BE2C (cell line): ENCODE measurements around the gene CDKN2B.

Experiments used
- DNase-seq: peaks from one replicate; pipeline ENCODE4 v3.0.0-alpha.2; 2020
- H3K27me3 ChIP-seq: fragments of 250-450 bp; sonication (Bioruptor Pico); 2 replicates; pipeline ENCODE4 v1.5.1; 2020; ENCODE audit warnings: mild to moderate bottlenecking
- H3K36me3 ChIP-seq: fragments of 250-450 bp; sonication (Bioruptor Pico); 2 replicates; pipeline ENCODE4 v1.5.1; 2020; ENCODE audit warnings: mild to moderate bottlenecking
- H3K4me1 ChIP-seq: fragments of 250-450 bp; sonication (Bioruptor Pico); 2 replicates; pipeline ENCODE4 v1.5.1; 2020
- H3K4me3 ChIP-seq: 2 replicates; pipeline ENCODE4 v1.5.1; 2011; ENCODE audit warnings: low read depth, low read length
- H3K9me3 ChIP-seq: fragments of 250-450 bp; sonication (Bioruptor Pico); 2 replicates; pipeline ENCODE4 v1.5.1; 2020
- TF ChIP-seq, protein P1 (sequence below): IDR thresholded peaks from 2 replicates; pipeline ENCODE4 v1.5.1; 2012; ENCODE audit warnings: mild to moderate bottlenecking, low read depth, low read length

CDKN2B gene

DNA sequence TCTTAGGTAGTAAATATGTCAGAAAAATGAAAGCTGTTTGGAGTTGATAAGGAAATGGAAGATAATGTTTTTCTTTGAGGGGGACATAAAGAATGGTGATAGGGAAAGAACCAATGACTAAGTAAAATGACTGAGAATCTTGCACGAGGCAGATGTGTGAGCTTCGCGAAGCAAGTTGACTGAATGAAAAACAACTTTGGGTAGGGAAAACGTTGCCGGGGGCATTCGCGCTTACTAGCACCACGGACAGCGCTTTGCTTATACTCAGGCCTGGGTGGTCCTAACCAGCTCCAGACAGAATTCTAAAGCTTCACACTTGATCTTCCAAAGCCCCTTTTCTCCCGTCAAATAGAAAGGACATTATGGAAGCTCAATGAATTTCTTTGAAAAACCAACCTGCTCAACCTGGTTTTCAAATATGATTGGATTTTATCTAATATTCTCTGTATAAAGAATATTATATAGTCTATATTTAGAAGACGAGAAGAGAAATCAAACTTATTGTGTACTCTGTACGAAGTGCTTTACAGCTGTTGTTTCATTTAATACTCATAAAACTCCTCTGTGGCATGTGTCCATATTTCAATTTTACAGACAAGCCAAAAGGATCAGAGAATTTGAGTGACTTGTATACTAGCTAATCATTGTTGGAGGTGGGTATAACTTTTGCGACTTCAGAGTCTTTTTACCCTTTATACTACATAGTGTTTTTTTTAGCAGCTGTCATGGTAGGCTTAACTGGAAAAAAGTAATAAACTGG lies 1.9 kb upstream of the CDKN2B start:
- H3K4me1 ChIP-seq: no peaks in the 10 kb centered on the region
- DNase-seq: no peak
- H3K27me3 ChIP-seq: no peaks in the 10 kb centered on the region
- H3K4me3 ChIP-seq: no peak overlapping the region
- TF ChIP-seq, protein P1, sequence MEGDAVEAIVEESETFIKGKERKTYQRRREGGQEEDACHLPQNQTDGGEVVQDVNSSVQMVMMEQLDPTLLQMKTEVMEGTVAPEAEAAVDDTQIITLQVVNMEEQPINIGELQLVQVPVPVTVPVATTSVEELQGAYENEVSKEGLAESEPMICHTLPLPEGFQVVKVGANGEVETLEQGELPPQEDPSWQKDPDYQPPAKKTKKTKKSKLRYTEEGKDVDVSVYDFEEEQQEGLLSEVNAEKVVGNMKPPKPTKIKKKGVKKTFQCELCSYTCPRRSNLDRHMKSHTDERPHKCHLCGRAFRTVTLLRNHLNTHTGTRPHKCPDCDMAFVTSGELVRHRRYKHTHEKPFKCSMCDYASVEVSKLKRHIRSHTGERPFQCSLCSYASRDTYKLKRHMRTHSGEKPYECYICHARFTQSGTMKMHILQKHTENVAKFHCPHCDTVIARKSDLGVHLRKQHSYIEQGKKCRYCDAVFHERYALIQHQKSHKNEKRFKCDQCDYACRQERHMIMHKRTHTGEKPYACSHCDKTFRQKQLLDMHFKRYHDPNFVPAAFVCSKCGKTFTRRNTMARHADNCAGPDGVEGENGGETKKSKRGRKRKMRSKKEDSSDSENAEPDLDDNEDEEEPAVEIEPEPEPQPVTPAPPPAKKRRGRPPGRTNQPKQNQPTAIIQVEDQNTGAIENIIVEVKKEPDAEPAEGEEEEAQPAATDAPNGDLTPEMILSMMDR: no peak
- H3K36me3 ChIP-seq: no peaks in the 10 kb centered on the region
- H3K9me3 ChIP-seq: no peaks in the 10 kb centered on the region

DNA sequence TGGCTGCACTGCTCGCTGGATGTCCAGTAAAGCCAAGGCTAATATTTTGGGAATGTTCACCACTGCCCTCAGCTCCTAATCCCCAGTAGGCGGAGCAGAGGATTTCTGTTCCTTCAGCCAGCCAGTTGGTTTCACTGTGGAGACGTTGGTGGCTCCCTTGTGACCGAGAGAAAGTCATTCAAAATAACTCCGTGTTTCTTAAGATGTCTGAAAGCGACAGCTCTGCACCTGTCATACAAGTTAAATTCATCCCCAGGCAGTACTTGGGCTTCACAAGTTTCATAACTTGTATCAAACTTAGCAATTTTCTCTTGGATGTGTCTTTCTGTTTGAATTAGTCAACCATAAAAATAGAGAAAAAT lies 382 bp upstream of the CDKN2B start:
- Histone ChIP-seq H3K36me3 (no peaks in the 10 kb centered on the region), H3K27me3 (no peaks in the 10 kb centered on the region), H3K9me3 (no peaks in the 10 kb centered on the region), H3K4me3 (peak overlapping the region; percentile 77), H3K4me1 (no peaks in the 10 kb centered on the region)
- no peak for DNase-seq
- TF ChIP-seq, protein P1: no peak

DNA sequence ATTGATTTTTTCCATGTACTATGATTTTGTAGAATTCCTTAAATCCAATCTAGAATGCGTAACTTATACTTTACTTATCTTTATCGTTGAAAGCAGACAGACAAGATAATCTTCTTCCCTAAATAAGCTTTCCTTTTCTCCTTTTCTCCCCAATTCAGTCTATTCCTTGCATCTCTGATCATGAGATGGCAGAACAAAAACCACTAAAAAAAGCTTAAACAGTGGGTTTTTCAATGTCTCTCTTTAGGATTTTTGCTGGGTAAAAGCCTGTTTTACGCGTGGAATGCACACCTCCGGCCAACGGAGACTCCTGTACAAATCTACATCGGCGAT lies 755 bp downstream of the CDKN2B start:
- H3K4me1 ChIP-seq: no peaks in the 10 kb centered on the region
- TF ChIP-seq, protein P1: no peak
- DNase-seq: no peak

DNA sequence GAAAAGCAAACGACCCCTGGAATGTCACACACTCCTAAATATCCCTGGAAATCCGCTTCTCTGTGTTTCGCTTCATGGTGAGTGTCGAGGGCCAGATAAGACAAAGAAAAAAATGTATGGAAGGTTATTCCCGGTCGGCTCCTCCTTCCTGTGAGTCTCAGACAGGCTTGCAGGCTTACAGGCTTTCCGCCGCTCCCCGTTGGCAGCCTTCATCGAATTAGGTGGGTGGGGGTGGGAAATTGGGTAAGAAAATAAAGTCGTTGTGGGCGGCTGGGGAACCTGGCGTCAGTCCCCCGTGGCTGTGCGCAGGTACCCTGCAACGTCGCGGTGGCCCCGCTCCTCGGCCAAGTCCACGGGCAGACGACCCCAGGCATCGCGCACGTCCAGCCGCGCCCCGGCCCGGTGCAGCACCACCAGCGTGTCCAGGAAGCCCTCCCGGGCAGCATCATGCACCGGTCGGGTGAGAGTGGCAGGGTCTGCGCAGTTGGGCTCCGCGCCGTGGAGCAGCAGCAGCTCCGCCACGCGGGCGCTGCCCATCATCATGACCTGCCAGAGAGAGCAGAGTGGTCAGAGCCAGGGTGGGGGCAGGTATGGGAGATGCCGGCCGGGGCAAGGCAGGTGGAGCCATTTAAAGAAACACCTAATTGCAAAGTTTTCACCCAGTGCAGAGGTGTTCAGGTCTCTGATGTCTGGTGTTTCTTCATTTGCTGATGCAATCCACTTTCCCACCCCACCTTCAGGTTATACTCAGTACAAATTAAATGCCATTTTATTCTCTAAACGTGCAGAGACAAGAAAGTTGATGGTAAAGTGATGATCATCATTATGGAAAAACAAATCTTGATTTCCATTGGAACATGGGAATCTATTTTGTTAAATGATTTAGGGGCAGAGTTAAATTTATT lies 3.2 kb downstream of the CDKN2B start:
- no peaks in the 10 kb centered on the region for H3K27me3 ChIP-seq
- TF ChIP-seq, protein P1: 0 out of 2 replicates have a peak, but pooled peaks have one; percentile 6
- H3K4me3 ChIP-seq: peak overlapping the region; percentile 69
- no peaks in the 10 kb centered on the region for H3K9me3 ChIP-seq
- peak; percentile 53 for DNase-seq
- H3K36me3 ChIP-seq: no peaks in the 10 kb centered on the region
- H3K4me1 ChIP-seq: no peaks in the 10 kb centered on the region

More for the DNA sequence above, 755 bp downstream of the CDKN2B start:
- Histone ChIP-seq H3K9me3 (no peaks in the 10 kb centered on the region), H3K4me3 (peak overlapping the region; percentile 77), H3K27me3 (no peaks in the 10 kb centered on the region), H3K36me3 (no peaks in the 10 kb centered on the region)

DNA sequence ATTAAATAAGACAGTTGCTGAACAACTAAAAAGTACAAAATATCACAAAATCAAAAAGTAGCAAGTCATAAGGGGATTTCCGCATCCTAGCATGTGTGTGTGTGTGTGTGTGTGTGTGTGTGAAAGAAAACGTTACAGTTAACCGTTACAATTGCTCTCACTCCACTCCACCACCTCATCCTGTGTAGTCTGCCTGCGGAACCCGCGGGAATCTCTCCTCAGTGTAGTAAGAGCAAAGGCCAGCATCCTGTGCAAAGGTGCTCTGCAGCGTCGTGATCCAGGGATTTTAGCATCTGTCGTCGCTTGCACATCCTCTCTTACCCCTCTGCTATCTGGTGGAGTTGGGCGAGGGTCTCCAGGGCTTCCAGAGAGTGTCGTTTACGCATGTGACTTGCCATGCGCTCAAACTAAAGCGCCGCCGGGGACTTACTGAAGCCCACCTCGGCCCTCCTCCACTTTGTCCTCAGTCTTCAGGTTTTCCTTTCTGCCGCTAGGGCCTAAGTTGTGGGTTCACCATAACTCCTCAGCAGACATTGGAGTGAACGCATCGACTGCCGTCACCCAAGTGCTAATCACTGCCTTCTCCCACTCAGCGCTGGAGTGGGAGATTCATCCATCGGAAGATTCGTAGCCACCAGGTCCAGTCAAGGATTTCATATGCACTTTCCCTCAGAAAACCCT lies 3.9 kb downstream of the CDKN2B start:
- peak; percentile 36 for DNase-seq
- no peaks in the 10 kb centered on the region for H3K36me3 ChIP-seq
- no peaks in the 10 kb centered on the region for H3K4me1 ChIP-seq
- no peaks in the 10 kb centered on the region for H3K27me3 ChIP-seq
- H3K9me3 ChIP-seq: no peaks in the 10 kb centered on the region
- TF ChIP-seq, protein P1: peak; percentile 38
- peak overlapping the region; percentile 69 for H3K4me3 ChIP-seq
